Activated CD8-positive, alpha-beta memory T cell treated with anti-CD3 and anti-CD28 coated beads, Interleukin-2, amount 50 U/mL, for 48 hours (primary cell): ENCODE measurements around the gene GJB4.
"Not testable (repeated sequence)": the region's sequence is repeated elsewhere in the genome, so short reads cannot be mapped to it uniquely, and the experiment has no call there.

Experiments
- DNase-seq: peaks from one replicate; pipeline ENCODE4 v3.0.0-alpha.2; 2020

Gene GJB4

GRCh38 chr1:34808051-34808810 is 48.7 kb downstream of the GJB4 start:
- DNase-seq = no peak

GRCh38 chr1:34810781-34811180 is 51.2 kb downstream of the GJB4 start:
- DNase-seq = not testable (repeated sequence)
